GM12873 (cell line): ENCODE data around the gene ODF4.

Source experiments
- CTCF ChIP-seq: IDR thresholded peaks from 2 replicates; pipeline ENCODE4 v1.5.1; 2012; ENCODE audit warnings: low read depth, mild to moderate bottlenecking, moderate library complexity, low read length, control low read depth; ENCODE audit not compliant: insufficient read depth; ENCODE audit errors: missing control alignments

ODF4 gene

GRCh38 chr17:8360260-8360659, 20.6 kb downstream of the ODF4 start:
- TF ChIP-seq CTCF: no peak

GRCh38 chr17:8360751-8361150, 21.1 kb downstream of the ODF4 start:
- TF ChIP-seq CTCF: no peak

GRCh38 chr17:8362651-8363332, 23.2 kb downstream of the ODF4 start:
- TF ChIP-seq CTCF: no peak

GRCh38 chr17:8365143-8365542, 25.5 kb downstream of the ODF4 start:
- no peak for TF ChIP-seq CTCF

GRCh38 chr17:8366231-8366630, 26.6 kb downstream of the ODF4 start:
- no peak for TF ChIP-seq CTCF

GRCh38 chr17:8368193-8368592, 28.6 kb downstream of the ODF4 start:
- no peak for TF ChIP-seq CTCF

GRCh38 chr17:8369944-8370343, 30.3 kb downstream of the ODF4 start:
- TF ChIP-seq CTCF: no peak

- no peak for TF ChIP-seq CTCF
Observed at GRCh38 chr17:8371786-8372185, 32.1 kb downstream of the ODF4 start.
